Testis (tissue), 3 donors: Measurements from ENCODE around the gene DRC3. TPM values are rescaled to one million over a fixed set of nuclear protein-coding genes. Genes with fewer than 3 reads are reported as not detected.

ENCODE experiments used
- DNase-seq: peaks from one replicate; pipeline ENCODE4 v3.0.0-alpha.2; 2019
- H3K27ac ChIP-seq, 2 donors: fragments of 200-600 bp; sonication (generic); one replicate each; pipeline ENCODE4 v1.5.1; 2019
- H3K27me3 ChIP-seq: fragments of 200-600 bp; sonication (generic); one replicate; pipeline ENCODE4 v1.5.1; 2019
- H3K36me3 ChIP-seq: fragments of 200-600 bp; sonication (generic); one replicate; pipeline ENCODE4 v1.5.1; 2017; ENCODE audit warnings: low read depth; ENCODE audit errors: missing control alignments
- H3K4me1 ChIP-seq: fragments of 200-600 bp; sonication (generic); one replicate; pipeline ENCODE4 v1.5.1; 2019
- H3K4me3 ChIP-seq, 2 donors: fragments of 200-600 bp; sonication (generic); one replicate each; pipeline ENCODE4 v1.5.1; 2017 to 2019
- H3K9me3 ChIP-seq: fragments of 200-600 bp; sonication (generic); one replicate; pipeline ENCODE4 v1.5.1; 2017
- POLR2A ChIP-seq: fragments of 450-650 bp; IDR thresholded peaks from one replicate; pipeline ENCODE4 v1.6.1; 2017; ENCODE audit warnings: antibody characterized with exemption, mild to moderate bottlenecking, moderate library complexity
- WGBS, 2 donors: methylation state at CpG; one replicate each; pipeline ENCODE4 v1.1.5; 2018; 5-methylcytosine and 5-hydroxymethylcytosine counted together
- intact Hi-C: fragments of 100-400 bp; cut with DNase I; formaldehyde crosslinking; loops from one replicate; pipeline ENCODE4 v1.15.1; 2023; ENCODE audit warnings: low total_unique reads
- polyA plus RNA-seq: library from polyadenylated mRNA; stranded (reverse); fragments of 350-450 nt; fragmentation: Illumina TruSeq; extraction: RNeasy Lipid Tissue Mini Kit (QIAGEN cat#74804); gene quantifications from one replicate; pipeline ENCODE4 v1.2.3, GENCODE V29; 2014; ENCODE audit warnings: low read depth, low replicate concordance; ENCODE audit not compliant: insufficient read depth
- total RNA-seq, 2 donors: library from RNA; depleted of rRNA; stranded (reverse); fragments of >200 nt; gene quantifications; one replicate each; pipeline ENCODE4 v1.2.3, GENCODE V29; 2016
- TF ChIP-seq, protein P1 (sequence below), 3 experiments: fragments of 450-650 bp in 2 of 3; fragments of 200-600 bp in 1 of 3; sonication (generic) in 1 of 3; IDR thresholded peaks; one replicate each; pipeline ENCODE4 v1.5.1; 2016 to 2019; ENCODE audit warnings: antibody characterized with exemption in 3 of 3, mild to moderate bottlenecking in 2 of 3, moderate library complexity in 1 of 3

Gene DRC3
- total and polyA plus RNA-seq, 3 donors from 2014 or later, result 21.6 to 57.4 (median 22.1) TPM

GRCh38 chr17:18004884-18005305, 32.2 kb downstream of the DRC3 start:
- Histone ChIP-seq H3K4me1 (no peaks in the 10 kb centered on the region), H3K4me3 (no peak overlapping the region), H3K9me3 (no peaks in the 10 kb centered on the region), H3K36me3 (no peaks in the 10 kb centered on the region), H3K27me3 (no peaks in the 10 kb centered on the region), H3K27ac (no peak overlapping the region)
- WGBS, 2 donors, result 95% methylated on average over 8 to 9 of the region's 9 CpGs
- intact Hi-C loops, result no loop called here
- no peak for DNase-seq
- no peak for TF ChIP-seq POLR2A
- TF ChIP-seq, protein P1, sequence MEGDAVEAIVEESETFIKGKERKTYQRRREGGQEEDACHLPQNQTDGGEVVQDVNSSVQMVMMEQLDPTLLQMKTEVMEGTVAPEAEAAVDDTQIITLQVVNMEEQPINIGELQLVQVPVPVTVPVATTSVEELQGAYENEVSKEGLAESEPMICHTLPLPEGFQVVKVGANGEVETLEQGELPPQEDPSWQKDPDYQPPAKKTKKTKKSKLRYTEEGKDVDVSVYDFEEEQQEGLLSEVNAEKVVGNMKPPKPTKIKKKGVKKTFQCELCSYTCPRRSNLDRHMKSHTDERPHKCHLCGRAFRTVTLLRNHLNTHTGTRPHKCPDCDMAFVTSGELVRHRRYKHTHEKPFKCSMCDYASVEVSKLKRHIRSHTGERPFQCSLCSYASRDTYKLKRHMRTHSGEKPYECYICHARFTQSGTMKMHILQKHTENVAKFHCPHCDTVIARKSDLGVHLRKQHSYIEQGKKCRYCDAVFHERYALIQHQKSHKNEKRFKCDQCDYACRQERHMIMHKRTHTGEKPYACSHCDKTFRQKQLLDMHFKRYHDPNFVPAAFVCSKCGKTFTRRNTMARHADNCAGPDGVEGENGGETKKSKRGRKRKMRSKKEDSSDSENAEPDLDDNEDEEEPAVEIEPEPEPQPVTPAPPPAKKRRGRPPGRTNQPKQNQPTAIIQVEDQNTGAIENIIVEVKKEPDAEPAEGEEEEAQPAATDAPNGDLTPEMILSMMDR (IDR thresholded peaks at IDR 0.05), result no peak

DNA sequence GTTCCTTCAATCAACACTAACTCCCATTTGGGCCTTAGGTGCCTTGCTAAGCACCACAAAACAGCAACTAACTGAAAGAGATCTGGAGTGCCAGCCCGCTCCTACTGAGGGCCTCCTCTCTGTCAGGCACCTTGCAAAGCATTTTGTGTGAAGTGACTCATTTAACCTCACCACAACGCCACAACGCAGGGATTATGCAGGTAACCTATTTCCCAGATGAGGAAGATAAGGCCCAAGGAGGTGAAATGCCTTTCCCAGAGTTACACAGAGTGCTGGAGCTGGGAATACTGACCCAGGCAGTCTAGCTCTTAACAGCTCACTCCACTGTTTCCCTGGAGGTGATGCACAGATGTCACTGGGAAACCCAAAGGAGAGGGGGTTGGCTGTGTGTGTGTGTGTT, 32.8 kb downstream of the DRC3 start:
- H3K27ac ChIP-seq, result no peak overlapping the region
- no peaks in the 10 kb centered on the region for H3K4me1 ChIP-seq
- TF ChIP-seq, protein P1 (IDR thresholded peaks at IDR 0.05), result no peak
- TF ChIP-seq POLR2A, result no peak
- no peak for DNase-seq
- no peaks in the 10 kb centered on the region for H3K27me3 ChIP-seq
- H3K4me3 ChIP-seq, result no peak overlapping the region
- 89 to 95% methylated on average over 3 of the region's 3 CpGs for WGBS, 2 donors
- no peaks in the 10 kb centered on the region for H3K36me3 ChIP-seq
- no peaks in the 10 kb centered on the region for H3K9me3 ChIP-seq
- intact Hi-C loops, result no loop called here

- no peaks in the 10 kb centered on the region for H3K27me3 ChIP-seq
- DNase-seq, result no peak
- no peaks in the 10 kb centered on the region for H3K36me3 ChIP-seq
- H3K4me1 ChIP-seq, result no peaks in the 10 kb centered on the region
- H3K9me3 ChIP-seq, result no peaks in the 10 kb centered on the region
- WGBS, 2 donors, result 70 to 79% methylated on average over 2 to 31 of the region's 31 CpGs
- TF ChIP-seq, protein P1 (IDR thresholded peaks at IDR 0.05), result no peak
- no peak for TF ChIP-seq POLR2A
- intact Hi-C loops, result no loop called here
- no peak overlapping the region for H3K27ac ChIP-seq
- H3K4me3 ChIP-seq, result no peak overlapping the region
Measured at GRCh38 chr17:18006495-18007239, 34.0 kb downstream of the DRC3 start.

DNA sequence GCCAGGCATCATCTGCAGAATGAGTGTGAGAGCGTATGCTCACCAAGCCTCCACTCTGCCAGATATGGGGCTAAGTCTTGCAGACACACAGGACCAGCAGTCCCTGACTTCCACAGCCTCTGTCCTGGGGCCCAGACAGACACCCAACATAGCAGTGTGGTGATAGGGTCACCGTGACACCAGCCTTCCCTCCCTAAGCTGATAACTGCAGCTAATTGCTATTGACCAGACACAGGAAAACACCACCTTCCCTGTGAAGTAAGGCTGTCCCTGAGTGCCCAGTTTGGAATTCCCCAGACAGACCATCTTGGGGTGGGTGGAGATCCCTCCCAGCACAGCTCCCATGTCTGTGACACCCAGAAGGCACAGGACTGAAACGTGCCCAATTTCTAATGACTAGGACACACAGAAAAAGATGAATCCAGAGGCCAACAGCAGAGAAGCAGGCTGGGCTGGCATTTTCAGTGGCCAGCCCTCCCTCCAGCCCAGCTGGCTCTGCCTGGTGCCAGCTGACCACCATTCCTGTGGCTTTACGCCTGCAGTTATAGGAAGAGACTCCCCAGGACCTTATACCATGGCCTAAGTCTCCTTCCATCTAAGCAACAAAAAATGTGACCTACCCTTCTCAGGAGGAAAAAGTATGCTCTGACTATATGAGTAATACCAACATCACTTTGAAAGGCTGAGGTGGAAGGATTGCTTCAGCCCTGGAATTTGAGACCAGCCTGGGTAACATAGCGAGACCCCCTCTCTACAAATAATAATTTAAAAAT, 36.0 kb downstream of the DRC3 start:
- Histone ChIP-seq H3K4me1 (no peaks in the 10 kb centered on the region), H3K27me3 (no peaks in the 10 kb centered on the region), H3K9me3 (no peaks in the 10 kb centered on the region), H3K36me3 (no peaks in the 10 kb centered on the region), H3K27ac (no peak overlapping the region), H3K4me3 (no peak overlapping the region)
- DNase-seq, result no peak
- 80 to 81% methylated on average over 5 of the region's 5 CpGs for WGBS, 2 donors
- TF ChIP-seq, protein P1 (IDR thresholded peaks at IDR 0.05), result no peak
- TF ChIP-seq POLR2A, result no peak
- intact Hi-C loops, result no loop called here
